ENCODE data around the gene FASTK.
A peak's percentile ranks its signal among the peaks of the same experiment; 100 is the strongest.
"Not testable (repeated sequence)": the region's sequence is repeated elsewhere in the genome, so short reads cannot be mapped to it uniquely, and the experiment has no call there.

FASTK gene

DNA sequence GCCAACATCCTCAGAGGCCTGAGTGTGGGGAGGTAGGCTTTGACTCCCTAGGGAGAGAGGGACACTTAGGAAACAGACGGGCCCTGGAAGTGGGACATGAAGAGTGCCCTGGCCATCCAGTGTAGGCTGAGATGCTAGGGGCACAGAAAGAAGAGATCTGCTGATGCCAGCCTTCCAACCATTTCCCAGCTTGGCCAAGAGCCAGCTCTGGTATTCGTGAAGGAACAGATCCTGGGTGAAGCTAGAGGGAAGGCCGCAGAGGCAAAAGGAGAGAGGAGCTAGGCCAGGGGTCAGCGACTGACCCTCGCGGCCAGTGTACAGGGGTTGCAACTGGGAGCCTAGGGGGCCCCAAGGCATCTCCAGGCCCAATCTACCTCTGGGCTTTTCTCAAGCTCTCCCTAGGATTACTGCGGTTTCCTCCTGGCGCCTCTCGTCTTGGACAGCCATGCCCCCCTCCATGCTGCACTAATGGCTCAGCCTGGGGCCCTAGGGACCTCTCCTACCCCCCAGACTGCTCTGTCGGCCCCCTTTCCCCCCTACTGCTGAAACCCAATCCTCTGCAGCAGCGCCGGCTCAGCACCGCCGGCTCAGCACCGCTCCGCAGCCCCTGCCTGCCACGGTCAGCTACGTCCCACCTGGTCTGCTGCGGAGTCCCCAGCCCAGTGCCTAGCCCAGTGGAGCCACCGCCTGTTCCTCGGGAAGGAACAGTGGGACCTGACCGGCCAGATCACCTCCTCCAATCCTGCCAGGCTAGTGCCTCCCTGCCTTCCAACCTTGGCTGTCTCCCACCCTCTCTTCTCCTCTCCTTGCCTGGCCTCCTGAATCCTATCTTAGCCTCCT is 32.4 kb downstream of the FASTK start, which contains the start of gene ASIC3:
TSS of gene ASIC3 (plus strand) at position 556 of the 840 bp plus-strand sequence. CDS start 355 bp downstream, outside the sequence.
- DNase-seq (ENCODE audit: low read depth): no peak

DNA sequence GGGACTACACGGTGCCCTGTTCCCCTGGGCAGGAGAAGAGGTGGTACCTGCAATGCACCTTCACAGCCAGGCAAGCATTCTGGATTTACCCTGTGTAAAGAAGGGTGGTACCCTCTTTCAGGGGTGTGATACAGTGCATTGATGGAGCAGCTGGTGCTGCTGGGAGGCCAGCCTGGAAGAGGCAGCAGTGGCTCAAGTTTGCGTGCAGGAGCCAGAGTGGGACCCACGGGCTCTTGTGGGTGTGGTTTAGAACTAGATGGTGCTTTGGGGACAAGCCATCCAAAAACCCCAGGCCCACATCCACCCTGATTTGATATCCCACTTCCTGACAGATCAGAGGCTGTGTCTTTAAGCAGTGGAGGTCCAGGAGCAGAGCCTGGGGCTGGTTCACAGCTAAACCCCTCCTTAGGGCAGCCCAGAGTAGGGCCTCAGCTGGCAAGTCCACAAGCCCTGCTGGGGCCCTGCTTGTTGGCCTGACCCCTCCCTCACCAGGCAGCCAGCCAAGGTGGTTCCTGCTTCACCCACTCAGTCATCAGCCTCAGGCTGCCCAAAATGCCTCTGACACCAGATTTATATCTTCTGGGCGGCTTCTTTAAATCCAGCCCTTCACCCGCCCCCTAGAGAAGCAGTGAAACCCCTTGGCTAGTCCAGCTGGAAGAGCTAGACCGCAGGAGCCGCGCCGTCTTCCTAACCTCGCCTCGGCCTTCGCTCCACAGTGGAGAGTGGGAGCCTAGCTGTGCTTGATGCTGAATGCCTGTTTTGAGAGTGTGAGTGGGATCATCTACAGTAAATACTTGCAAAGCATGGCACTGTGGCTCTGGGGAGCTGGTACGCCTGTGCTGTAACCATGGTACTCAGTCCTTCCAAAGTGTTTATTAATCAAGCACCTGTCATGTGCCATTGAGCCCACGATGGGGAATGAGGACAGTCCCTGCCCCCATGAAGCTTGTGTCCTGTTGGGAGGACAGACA is 33.7 kb downstream of the FASTK start:
- no peak for DNase-seq (ENCODE audit: low read depth)

DNA sequence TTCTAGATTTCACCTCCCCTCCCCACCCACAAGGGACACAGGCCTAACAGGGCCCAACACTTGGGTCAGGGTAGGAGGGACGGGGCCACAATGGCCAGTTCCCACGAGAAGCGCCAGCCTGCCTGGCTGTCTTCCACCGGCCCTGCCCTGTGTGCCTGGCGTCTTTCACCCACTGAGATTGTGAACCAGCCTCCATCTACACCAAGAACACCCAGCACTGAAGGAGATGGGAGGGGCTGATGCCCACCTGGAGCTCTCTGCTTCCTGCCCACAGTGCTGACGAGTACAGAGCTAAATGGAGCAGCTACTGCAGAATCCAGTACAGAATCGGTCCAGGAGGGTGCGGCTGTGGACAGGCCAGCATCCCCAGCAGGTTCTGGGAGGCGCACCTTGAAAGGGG is 34.6 kb downstream of the FASTK start:
- DNase-seq (ENCODE audit: low read depth): no peak

DNA sequence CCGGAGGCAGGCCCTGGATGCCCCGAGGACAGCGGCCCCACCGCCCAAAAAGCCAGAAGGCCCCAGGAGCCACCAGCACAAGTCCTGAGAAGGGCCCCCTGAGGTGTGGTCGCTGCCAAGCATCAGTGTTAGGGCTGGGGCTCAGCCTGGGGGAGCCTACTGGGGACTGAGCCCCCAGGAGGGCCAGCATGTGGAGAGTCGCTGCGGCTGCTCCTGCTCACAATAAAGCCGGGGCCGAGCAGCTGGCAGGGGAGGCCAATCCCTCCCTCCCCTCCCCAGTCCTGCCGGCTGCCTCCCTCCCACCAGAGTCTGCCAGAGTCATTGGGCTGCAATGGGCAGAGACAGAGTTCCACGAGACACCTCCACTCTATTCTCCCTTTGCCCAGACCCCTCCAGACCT is 35.3 kb downstream of the FASTK start:
- DNase-seq (ENCODE audit: low read depth): no peak

DNA sequence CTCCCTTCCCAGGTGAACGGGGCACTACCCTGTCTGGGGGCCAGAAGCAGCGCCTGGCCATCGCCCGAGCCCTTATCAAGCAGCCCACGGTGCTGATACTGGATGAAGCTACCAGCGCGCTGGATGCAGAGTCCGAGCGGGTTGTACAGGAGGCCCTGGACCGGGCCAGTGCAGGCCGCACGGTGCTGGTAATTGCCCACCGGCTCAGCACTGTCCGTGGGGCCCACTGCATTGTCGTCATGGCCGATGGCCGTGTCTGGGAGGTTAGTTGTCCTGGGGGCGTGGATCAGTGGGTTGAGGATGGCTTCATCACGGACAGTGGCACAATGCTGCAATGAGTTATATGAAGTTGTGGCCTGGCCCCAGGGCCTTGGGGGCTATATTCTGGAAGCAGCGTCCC is 36.6 kb downstream of the FASTK start:
- no peak for DNase-seq (ENCODE audit: low read depth)

DNA sequence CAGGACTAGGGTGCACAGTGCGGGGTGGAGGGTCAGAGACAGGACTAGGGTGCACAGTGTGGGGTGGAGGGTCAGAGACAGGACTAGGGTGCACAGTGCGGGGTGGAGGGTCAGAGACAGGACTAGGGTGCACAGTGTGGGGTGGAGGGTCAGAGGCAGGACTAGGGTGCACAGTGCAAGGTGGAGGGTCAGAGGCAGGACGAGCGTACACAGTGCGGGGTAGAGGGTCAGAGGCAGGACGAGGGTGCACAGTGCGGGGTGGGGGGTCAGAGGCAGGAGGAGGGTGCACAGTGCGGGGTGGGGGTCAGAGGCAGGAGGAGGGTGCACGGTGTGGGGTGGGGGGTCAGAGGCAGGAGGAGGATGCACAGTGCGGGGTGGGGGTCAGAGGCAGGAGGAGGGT is 37.2 kb downstream of the FASTK start:
- DNase-seq (ENCODE audit: low read depth): not testable (repeated sequence)

DNA sequence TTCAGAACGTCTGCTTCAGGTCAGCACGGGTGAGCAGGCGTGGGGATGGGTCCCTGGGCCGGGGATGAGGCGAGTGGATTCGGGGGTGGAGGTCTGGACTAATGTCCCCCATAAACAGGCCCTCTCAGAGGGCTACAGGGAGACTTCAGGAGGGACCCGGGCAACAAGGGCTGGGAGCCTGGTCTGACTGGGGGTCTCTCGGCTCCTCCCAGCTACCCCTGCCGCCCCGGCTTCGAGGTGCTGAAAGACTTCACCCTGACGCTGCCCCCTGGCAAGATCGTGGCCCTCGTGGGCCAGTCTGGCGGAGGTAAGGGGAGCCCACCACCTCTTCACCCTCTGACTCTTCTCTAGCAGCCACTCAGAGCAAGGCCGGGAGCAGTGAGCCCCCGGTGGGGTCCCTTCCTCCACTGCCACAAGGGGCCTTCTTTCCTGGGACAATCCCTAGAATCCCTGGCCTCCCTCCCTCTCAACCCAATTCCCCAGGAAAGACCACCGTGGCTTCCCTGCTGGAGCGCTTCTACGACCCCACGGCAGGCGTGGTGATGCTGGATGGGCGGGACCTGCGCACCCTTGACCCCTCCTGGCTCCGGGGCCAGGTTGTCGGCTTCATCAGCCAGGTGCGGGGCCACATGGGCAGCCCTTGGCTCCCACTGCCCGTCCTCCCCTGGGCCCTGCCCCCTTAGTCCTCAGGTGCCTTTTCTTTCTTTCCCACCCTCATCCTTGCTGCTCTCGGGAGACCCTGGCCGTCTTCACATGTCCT is 39.8 kb downstream of the FASTK start:
- DNase-seq (ENCODE audit: low read depth): no peak

DNA sequence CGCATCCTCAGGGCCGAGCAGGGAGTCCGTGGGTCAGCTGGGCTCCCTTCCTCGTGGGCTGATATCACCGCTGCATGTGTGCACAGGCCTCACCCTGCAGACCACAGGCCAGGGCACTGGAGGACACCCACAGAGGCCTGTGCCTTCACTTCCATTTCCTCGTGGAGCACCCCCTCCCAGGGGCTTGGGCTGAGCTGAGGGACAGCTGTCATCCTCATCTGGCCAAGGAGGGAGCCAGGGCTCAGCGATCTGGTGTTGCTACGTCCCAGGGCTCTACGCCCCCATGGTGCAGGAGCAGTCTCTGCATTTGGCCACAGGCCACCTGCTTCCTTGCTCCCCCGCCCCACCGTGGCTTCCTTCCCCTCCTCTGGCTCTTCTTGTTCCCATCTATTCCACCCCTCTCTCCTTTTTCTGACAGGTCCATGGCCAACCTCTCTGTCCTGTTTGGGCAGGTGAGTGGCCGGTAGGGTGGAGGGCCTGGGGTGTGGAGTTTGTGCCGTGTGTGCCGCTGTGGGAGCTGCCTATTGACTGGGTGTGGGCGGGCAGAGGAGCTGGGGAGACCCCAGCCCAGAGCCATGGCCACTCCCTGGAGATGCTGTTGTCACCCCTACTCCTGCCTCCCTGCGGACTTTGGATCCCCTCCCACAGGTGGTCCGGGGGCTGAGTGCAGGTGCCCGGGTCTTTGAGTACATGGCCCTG is 40.6 kb downstream of the FASTK start:
- no peak for DNase-seq (ENCODE audit: low read depth)

DNA sequence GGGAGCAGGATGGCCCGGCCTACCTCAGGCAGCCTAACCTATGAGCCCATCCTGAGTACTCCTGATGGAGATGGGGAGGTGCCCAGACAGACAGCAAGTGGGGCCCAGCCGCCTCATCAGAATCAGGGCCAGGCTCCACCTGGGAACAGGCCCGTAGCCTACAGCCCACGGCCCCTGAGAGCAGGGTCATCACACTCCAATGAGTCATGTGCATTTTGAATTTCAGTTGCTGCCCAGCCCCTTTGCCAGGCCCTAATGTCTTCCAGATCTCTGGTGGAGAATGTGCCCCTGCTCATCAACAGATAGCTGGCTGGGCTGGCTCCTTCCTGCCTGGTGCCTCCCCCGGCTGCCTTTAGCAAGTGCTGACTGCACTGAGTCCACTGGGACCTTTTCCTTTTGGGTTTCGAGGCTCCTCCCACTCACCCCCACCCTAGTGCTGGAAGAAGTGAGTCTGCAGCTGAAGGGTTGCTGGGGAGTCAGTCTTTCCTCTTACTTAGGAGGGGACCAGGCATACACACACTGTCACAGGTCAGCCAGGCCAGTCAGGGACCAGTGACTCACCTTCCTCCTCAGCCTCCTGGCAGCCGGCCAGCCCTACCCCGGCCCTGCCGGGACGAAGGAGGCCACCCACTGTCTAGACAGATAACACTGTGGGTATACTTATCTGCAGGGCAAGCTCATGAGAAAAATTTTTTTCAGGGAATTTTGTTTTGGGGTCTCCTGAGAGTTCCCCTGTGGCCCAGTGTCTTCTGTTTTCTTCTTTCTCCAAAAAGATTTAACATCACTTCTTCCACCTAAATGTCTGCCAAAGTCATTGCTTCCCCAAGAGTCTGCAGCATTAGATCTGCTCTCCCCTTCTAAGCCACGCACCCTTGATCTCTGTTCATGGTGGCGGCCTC is 41.4 kb downstream of the FASTK start:
- DNase-seq (ENCODE audit: low read depth): no peak

DNA sequence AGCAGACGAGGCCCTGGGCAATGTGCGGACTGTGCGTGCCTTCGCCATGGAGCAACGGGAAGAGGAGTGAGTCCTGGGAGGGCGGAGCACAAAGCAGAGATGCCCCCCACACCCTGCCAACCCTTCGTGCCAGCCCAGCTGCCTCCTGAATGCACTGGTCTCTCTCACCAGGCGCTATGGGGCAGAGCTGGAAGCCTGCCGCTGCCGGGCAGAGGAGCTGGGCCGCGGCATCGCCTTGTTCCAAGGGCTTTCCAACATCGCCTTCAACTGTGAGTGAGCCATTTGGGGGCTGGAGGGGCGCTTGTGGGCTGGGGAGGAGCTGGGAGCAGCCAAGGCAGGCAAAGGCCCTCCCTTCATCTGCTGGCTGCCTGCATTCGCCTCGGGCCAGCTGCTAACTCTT is 44.7 kb downstream of the FASTK start:
- DNase-seq (ENCODE audit: low read depth): no peak

DNA sequence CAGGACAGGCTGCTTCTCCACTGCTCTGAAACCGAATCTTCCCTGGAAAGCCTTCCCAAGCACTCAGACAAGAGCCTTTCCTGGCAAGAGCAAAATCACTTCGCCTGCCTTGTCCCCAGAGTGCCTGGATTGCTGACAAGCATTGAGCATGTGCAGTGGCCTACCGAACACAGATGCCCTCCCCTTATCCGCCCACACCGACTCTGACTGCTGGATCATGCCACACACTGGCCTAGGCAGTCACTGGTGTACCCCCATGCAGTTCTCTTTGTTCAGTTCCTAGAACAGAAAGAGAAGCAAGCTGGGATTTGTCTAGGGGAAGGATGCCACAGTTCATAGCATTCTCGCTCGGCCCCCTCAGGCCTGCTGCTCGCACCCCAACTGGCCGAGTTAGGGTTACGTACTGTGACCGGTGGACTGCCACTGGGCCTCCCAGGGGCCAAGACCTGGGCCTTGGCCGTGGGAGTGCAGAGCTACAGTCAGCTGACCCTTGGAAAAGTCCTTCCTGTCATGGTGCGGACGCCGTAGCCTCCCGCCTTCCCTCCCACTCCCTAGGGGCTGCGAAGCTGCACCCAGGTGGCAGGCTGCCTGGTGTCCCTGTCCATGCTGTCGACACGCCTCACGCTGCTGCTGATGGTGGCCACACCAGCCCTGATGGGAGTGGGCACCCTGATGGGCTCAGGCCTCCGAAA is 45.4 kb downstream of the FASTK start:
- no peak for DNase-seq (ENCODE audit: low read depth)

DNA sequence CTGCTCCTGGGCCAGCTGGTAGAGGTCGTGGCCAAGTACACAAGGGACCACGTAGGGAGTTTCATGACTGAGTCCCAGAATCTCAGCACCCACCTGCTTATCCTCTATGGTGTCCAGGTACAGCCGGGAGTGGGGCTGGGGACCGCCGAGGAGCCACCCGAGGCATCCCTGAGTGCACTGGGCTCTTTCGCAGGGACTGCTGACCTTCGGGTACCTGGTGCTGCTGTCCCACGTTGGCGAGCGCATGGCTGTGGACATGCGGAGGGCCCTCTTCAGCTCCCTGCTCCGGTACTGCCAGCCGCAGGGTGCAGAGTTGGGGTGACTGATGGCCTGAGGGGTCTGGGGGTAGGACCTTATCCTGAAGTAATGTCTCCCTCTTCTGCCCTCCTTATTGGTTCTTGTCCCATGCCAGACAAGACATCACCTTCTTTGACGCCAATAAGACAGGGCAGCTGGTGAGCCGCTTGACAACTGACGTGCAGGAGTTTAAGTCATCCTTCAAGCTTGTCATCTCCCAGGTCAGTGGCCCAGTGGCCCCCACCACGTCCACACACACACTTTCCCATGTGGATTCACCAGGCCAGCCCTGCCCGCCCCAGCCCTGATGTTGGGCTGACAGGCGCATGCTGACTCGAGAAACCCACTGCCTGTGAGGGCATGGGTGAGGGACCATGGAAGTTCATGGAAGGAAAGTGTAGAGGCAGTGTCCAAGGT is 46.1 kb downstream of the FASTK start:
- no peak for DNase-seq (ENCODE audit: low read depth)

DNA sequence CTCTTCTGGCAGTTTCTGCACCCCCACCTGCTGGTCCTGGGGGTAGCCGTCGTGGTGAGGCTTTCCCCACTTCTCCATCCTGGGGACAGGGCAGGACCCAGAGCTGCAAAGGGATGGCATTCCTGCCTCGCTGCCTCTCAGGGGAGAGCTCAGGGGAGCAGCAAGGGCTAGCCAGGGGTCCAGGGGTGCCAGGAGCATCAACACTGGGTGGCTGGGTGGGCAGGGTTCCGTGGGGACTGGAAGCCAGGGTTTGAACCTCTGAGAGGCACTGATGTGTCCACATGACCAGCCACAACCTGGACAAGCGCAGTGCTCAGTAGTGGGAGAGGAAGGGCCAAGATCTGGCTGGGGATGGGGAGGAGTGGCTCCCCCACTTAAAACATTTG is 46.8 kb downstream of the FASTK start:
- no peak for DNase-seq (ENCODE audit: low read depth)

DNA sequence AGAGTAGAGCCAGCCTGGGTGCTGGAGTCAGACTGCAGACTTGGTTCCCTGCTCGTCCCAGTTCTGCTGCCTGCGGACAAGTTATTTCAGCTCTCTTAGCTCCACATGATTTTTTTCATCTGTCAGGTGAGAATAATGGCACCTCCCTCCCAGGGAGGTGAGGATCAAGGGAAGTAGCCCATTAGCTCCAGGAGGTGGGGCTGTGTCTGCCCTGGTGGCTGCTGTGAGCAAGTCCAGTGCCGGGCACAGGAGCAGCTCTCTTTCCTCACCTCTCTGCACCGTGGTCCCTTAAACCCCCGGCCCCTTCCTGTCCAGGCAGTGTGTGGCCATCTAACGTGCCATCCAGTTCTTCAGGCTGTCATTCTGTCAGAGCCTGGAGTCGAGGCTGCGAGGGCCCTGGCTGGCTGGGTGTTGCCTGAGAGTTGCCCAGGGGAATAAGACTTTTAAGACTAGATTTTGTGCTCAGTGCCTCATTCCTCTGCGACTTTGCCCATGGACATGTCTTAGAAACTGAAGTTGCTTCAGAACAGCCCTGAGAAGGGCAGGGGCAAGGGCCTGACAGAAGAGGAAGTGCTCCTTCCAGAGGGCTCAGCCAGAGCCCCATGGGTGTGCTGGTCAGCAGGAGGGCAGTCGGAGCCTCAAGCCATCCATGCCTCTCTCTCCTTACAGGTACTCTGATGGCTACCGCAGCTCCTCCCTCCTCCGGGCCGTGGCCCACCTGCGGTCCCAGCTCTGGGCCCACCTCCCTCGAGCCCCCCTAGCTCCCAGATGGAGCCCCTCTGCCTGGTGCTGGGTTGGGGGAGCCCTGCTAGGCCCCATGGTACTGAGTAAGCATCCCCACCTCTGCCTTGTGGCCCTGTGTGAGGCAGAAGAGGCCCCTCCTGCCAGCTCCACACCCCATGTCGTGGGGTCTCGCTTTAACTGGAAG is 47.4 kb downstream of the FASTK start:
- no peak for DNase-seq (ENCODE audit: low read depth)

DNA sequence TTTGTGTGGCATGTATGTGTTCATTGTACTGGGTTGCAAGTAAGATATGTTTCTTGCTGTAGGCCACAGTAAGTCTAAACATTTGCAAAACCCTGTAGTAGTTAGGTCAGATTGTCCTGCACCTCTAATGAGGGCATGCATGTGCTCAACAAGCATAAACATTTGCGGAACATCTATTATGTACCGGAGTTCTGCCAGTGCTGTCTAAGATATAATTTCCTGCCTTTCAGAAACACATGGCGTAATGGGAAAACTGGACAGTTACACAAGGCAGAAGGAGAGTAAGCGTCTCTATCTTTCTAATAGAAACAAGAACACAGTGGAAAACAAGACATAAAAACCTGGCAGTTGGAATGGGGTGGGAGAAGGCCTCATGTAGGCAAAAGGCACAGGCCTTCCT is 49.6 kb downstream of the FASTK start:
- no peak for DNase-seq (ENCODE audit: low read depth)

DNA sequence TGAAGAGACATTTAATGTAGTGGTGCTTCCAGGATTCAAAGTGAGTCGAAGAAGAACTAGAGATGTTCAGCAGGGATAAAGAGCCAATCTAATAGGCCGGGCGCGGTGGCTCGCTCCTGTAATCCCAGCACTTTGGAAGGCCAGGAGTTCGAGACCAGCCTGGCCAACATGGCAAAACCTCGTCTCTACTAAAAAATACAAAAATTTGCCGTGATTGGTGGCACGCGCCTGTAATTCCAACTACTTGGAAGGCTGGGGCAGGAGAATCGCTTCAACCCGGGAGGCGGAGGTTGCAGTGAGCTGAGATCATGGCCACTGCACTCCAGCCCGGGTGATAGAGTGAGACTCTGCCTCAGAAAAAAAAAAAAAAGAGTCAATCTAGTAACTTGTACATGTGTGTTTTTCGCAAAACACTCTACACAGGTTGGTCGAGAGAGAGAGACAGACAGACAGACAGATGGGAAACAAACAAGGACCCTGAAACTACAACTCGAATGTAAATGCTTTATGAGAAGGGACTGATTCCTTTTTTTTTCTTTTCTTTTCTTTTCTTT is 51.6 kb downstream of the FASTK start:
- DNase-seq (ENCODE audit: low read depth): no peak

DNA sequence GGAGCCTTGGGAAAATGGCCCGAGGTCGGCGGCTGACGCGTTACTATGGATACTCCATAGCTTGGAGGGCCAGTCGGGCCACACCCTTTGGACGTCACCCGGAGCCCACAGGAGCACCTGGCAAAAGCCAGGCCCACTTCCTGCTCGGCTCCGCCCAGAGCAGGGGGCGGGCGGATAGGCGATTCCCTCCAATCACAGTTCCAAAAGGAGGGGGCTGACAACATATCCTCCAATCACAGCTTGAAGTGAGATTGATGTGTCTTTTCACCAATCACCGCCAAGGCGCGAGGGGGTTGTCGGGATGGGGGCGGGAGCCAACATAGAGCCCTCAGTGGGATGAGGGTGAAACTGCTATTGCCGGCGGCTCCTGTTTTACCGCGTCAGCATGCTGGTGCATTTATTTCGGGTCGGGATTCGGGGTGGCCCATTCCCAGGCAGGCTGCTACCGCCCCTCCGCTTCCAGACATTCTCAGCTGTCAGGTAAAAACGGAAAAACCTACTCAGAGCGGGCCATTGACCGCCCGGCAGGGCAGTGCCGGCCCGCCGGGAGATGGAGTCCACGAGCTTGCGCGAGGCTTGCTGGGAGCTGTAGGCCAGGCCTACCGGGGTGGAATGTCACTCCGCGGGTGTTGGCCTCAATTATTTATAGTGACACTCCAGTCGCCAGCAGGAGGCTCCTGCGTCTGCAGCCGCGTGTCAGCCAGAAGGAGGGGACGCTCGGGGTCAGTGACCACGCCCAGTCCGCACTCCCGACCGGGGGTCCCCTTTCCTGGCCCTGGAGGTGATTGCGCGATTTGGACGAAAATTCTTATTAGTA is 52.3 kb downstream of the FASTK start, which contains the start of gene ABCB8:
TSS of gene ABCB8 (plus strand) at position 320 of the 817 bp plus-strand sequence. CDS start at position 386, 66 bp downstream.
- peak; percentile 98 for DNase-seq (ENCODE audit: low read depth)

Measured in T follicular helper cell (primary cell).